Gastroesophageal sphincter (tissue), 4 donors: ENCODE measurements around the gene POLR3F. TPM values are rescaled to one million over a fixed set of nuclear protein-coding genes. Genes with fewer than 3 reads are reported as not detected.

ENCODE experiments used
- ATAC-seq: fragments of 150-250 bp; one replicate; pipeline ENCODE4 v1.9.1; 2016; ENCODE audit warnings: mild to moderate bottlenecking, moderate library complexity
- H3K27ac ChIP-seq, 4 donors: fragments of 200-600 bp; sonication (generic) in 3 of 4; 1 replicate in 3 of 4; 2 replicates in 1 of 4; pipeline ENCODE4 v1.5.1; 2016 to 2019
- H3K27me3 ChIP-seq: fragments of 200-600 bp; sonication (generic); one replicate; pipeline ENCODE4 v1.5.1; 2019
- H3K36me3 ChIP-seq, 2 donors: fragments of 200-600 bp; sonication (generic); one replicate each; pipeline ENCODE4 v1.5.1; 2019; ENCODE audit warnings: control low read depth in 1 of 2
- H3K4me1 ChIP-seq, 3 donors: fragments of 200-600 bp; sonication (generic); 1 replicate in 2 of 3; 2 replicates in 1 of 3; pipeline ENCODE4 v1.5.1; 2016 to 2019; ENCODE audit warnings: control low read depth in 2 of 3
- H3K4me3 ChIP-seq, 2 donors: fragments of 200-600 bp; sonication (generic); one replicate each; pipeline ENCODE4 v1.5.1; 2019; ENCODE audit warnings: mild to moderate bottlenecking in 1 of 2, moderate library complexity in 1 of 2
- H3K9me3 ChIP-seq, 3 donors: fragments of 200-600 bp; sonication (generic); one replicate each; pipeline ENCODE4 v1.5.1; 2017 to 2019; ENCODE audit warnings: control low read depth in 2 of 3
- CTCF ChIP-seq, 4 experiments: fragments of 200-600 bp in 2 of 4; fragments of 450-650 bp in 2 of 4; sonication (generic) in 1 of 4; IDR thresholded peaks; one replicate each; pipeline ENCODE4 v1.5.1; 2017 to 2019; ENCODE audit warnings: antibody characterized with exemption in 4 of 4, mild to moderate bottlenecking in 2 of 4, moderate library complexity in 2 of 4
- EP300 ChIP-seq: sonication (generic); formaldehyde crosslinking; IDR thresholded peaks from one replicate; pipeline ENCODE4 v1.6.1; 2017; ENCODE audit warnings: antibody characterized with exemption, mild to moderate bottlenecking
- POLR2A ChIP-seq, 2 donors: fragments of 450-650 bp; IDR thresholded peaks; one replicate each; pipeline ENCODE4 v1.6.1; 2017; ENCODE audit warnings: antibody characterized with exemption in 2 of 2, mild to moderate bottlenecking in 2 of 2, moderate library complexity in 1 of 2
- POLR2AphosphoS5 ChIP-seq: sonication (generic); formaldehyde crosslinking; IDR thresholded peaks from one replicate; pipeline ENCODE4 v1.6.1; 2017; ENCODE audit warnings: antibody characterized with exemption
- WGBS, 2 donors: methylation state at CpG; one replicate each; pipeline ENCODE4 v1.1.5; 2018; ENCODE audit warnings: low coverage in 1 of 2; 5-methylcytosine and 5-hydroxymethylcytosine counted together
- total RNA-seq, 4 donors: library from RNA; depleted of rRNA; stranded (reverse); fragments of >200 nt; gene quantifications; one replicate each; pipeline ENCODE4 v1.1.0, GENCODE V29; 2016

Gene POLR3F
- total RNA-seq, result 10 to 100 TPM in 3 of 4 donors, 1 to 10 TPM in 1; 8.7 to 16.4 (median 13.1) TPM

GRCh38 chr20:18466894-18467730, at the start of gene POLR3F, which contains the start of gene DZANK1:
TSS of gene POLR3F (plus strand) at chr20:18467390. CDS start at chr20:18467507, 117 bp downstream.
TSS of gene DZANK1 (minus strand) at chr20:18467030. CDS start at chr20:18465358, 1,672 bp downstream.
- Histone ChIP-seq H3K27me3 (no peaks in the 10 kb centered on the region), H3K4me3 (peak within 1 kb of the TSS; percentile 51 to 71), H3K4me1 (peaks cover 0 to 28% (median 10%) of the 10 kb centered on the region in 3 donors), H3K9me3 (no peaks in the 10 kb centered on the region), H3K27ac (peak within 1 kb of the TSS; percentile 13 to 84 (median 82)), H3K36me3 (peaks cover 0 to 27% of the 10 kb centered on the region in 2 donors)
- 2% methylated on average over 10 to 18 of the region's 57 CpGs for WGBS, 2 donors
- peak; percentile 100 for ATAC-seq
- TF ChIP-seq POLR2AphosphoS5 (peak; percentile 56), POLR2A (IDR thresholded peaks at IDR 0.05) (peak; percentile 11 to 41), CTCF (IDR thresholded peaks at IDR 0.05) (no peak)

- H3K27ac ChIP-seq, result no peak overlapping the region
- no peak for ATAC-seq
- no peaks in the 10 kb centered on the region for H3K9me3 ChIP-seq
- TF ChIP-seq POLR2AphosphoS5 (no peak), EP300 (no peak), POLR2A (IDR thresholded peaks at IDR 0.05) (no peak), CTCF (IDR thresholded peaks at IDR 0.05) (no peak)
- no peak overlapping the region for H3K4me3 ChIP-seq
- peaks cover 0 to 12% of the 10 kb centered on the region in 2 donors for H3K36me3 ChIP-seq
- no peaks in the 10 kb centered on the region for H3K27me3 ChIP-seq
- H3K4me1 ChIP-seq, result no peaks in the 10 kb centered on the region
These were observed 45.6 kb upstream of the POLR3F start for GRCh38 chr20:18421608-18422007.

GRCh38 chr20:18427214-18427613, 40.0 kb upstream of the POLR3F start:
- H3K36me3 ChIP-seq, result peaks cover 0 to 16% of the 10 kb centered on the region in 2 donors
- H3K4me3 ChIP-seq, result no peak overlapping the region
- no peak overlapping the region for H3K27ac ChIP-seq
- peaks cover 0 to 9% (median 0%) of the 10 kb centered on the region in 3 donors for H3K4me1 ChIP-seq
- TF ChIP-seq POLR2AphosphoS5 (no peak), POLR2A (IDR thresholded peaks at IDR 0.05) (no peak), CTCF (IDR thresholded peaks at IDR 0.05) (no peak), EP300 (no peak)
- no peak for ATAC-seq
- WGBS, 2 donors, result 91 to 100% methylated on average over 2 of the region's 2 CpGs
- H3K9me3 ChIP-seq, result no peaks in the 10 kb centered on the region
- no peaks in the 10 kb centered on the region for H3K27me3 ChIP-seq

- TF ChIP-seq POLR2A (IDR thresholded peaks at IDR 0.05) (no peak), EP300 (no peak), CTCF (IDR thresholded peaks at IDR 0.05) (no peak), POLR2AphosphoS5 (no peak)
- H3K4me3 ChIP-seq, result no peak overlapping the region
- 38 to 50% methylated on average over 1 to 3 of the region's 3 CpGs for WGBS, 2 donors
- H3K9me3 ChIP-seq, result no peaks in the 10 kb centered on the region
- no peak for ATAC-seq
- peaks cover 0 to 9% (median 0%) of the 10 kb centered on the region in 3 donors for H3K4me1 ChIP-seq
- H3K27me3 ChIP-seq, result no peaks in the 10 kb centered on the region
- H3K27ac ChIP-seq, result no peak overlapping the region
- H3K36me3 ChIP-seq, result peaks cover 0 to 16% of the 10 kb centered on the region in 2 donors
These were observed 38.6 kb upstream of the POLR3F start for GRCh38 chr20:18428490-18429173.
